ENCODE results near the gene MDK. TPM values are rescaled to one million over a fixed set of nuclear protein-coding genes. Genes with fewer than 3 reads are reported as not detected.

Gene MDK
- total RNA-seq, 1 donor from 2014 or later: 24.7 TPM

DNA sequence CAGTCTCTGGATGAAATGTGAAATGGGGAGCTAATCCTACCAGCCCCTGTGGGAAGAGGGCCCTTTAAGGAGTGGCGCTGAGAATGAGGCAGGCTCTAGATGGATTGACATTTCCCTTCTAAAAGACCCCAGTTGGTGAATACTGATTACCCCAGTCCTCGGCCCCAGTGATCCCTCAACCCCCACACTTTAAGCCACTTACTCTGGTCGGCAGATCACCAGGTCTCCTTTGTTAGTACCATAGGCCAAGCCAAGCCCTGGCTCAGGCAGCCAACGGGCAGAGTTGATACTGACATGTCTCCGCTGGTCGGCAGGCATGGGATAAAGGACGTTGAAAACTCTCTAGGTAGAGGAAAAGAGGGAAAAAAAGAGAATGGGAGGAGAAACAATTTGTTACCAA, 36.2 kb downstream of the MDK start:
- DNase-seq: peak; percentile 12
- no peaks in the 10 kb centered on the region for H3K27me3 ChIP-seq
- intact Hi-C loops (cut with DNase I): no loop called here
- H3K36me3 ChIP-seq: peaks cover 76% of the 10 kb centered on the region
- no peak for TF ChIP-seq CTCF (IDR thresholded peaks at IDR 0.05)
- H3K27ac ChIP-seq: no peak overlapping the region
- ATAC-seq: no peak
- H3K4me3 ChIP-seq: no peak overlapping the region
- H3K9me3 ChIP-seq: no peaks in the 10 kb centered on the region
- H3K4me1 ChIP-seq: no peaks in the 10 kb centered on the region

- H3K4me3 ChIP-seq: no peak overlapping the region
- H3K36me3 ChIP-seq: peaks cover 71% of the 10 kb centered on the region
- no peaks in the 10 kb centered on the region for H3K9me3 ChIP-seq
- no peaks in the 10 kb centered on the region for H3K27me3 ChIP-seq
- intact Hi-C loops (cut with DNase I): no loop called here
- no peak for ATAC-seq
- no peak for TF ChIP-seq CTCF (IDR thresholded peaks at IDR 0.05)
- no peak overlapping the region for H3K27ac ChIP-seq
- no peak for DNase-seq
- no peaks in the 10 kb centered on the region for H3K4me1 ChIP-seq
Measured at GRCh38 chr11:46418751-46419150, 37.3 kb downstream of the MDK start.

- ATAC-seq (no peak), DNase-seq (no peak)
- Histone ChIP-seq H3K4me1 (no peaks in the 10 kb centered on the region), H3K27me3 (no peaks in the 10 kb centered on the region), H3K27ac (no peak overlapping the region), H3K4me3 (no peak overlapping the region), H3K9me3 (no peaks in the 10 kb centered on the region), H3K36me3 (peaks cover 54% of the 10 kb centered on the region)
- intact Hi-C loops (cut with DNase I): no loop called here
- no peak for TF ChIP-seq CTCF (IDR thresholded peaks at IDR 0.05)
Measured at GRCh38 chr11:46420513-46420912, 39.0 kb downstream of the MDK start.

GRCh38 chr11:46421257-46421880, 39.9 kb downstream of the MDK start:
- Histone ChIP-seq H3K27me3 (no peaks in the 10 kb centered on the region), H3K4me3 (no peak overlapping the region), H3K4me1 (no peaks in the 10 kb centered on the region), H3K36me3 (peaks cover 46% of the 10 kb centered on the region), H3K27ac (no peak overlapping the region), H3K9me3 (no peaks in the 10 kb centered on the region)
- TF ChIP-seq CTCF (IDR thresholded peaks at IDR 0.05): no peak
- intact Hi-C loops (cut with DNase I): no loop called here
- ATAC-seq (no peak), DNase-seq (no peak)

GRCh38 chr11:46422588-46422987, 41.1 kb downstream of the MDK start:
- H3K4me1 ChIP-seq: no peaks in the 10 kb centered on the region
- TF ChIP-seq CTCF (IDR thresholded peaks at IDR 0.05): no peak
- DNase-seq (no peak), ATAC-seq (no peak)
- no peaks in the 10 kb centered on the region for H3K9me3 ChIP-seq
- intact Hi-C loops (cut with DNase I): no loop called here
- no peak overlapping the region for H3K4me3 ChIP-seq
- peaks cover 39% of the 10 kb centered on the region for H3K36me3 ChIP-seq
- no peak overlapping the region for H3K27ac ChIP-seq
- no peaks in the 10 kb centered on the region for H3K27me3 ChIP-seq

Measured in upper lobe of right lung (tissue), 1 donor.